ENCODE results near the gene KRTAP2-3. TPM values are rescaled to one million over a fixed set of nuclear protein-coding genes. Genes with fewer than 3 reads are reported as not detected.

KRTAP2-3 gene
- total RNA-seq, 2 donors from 2014 or later, result not detected

DNA sequence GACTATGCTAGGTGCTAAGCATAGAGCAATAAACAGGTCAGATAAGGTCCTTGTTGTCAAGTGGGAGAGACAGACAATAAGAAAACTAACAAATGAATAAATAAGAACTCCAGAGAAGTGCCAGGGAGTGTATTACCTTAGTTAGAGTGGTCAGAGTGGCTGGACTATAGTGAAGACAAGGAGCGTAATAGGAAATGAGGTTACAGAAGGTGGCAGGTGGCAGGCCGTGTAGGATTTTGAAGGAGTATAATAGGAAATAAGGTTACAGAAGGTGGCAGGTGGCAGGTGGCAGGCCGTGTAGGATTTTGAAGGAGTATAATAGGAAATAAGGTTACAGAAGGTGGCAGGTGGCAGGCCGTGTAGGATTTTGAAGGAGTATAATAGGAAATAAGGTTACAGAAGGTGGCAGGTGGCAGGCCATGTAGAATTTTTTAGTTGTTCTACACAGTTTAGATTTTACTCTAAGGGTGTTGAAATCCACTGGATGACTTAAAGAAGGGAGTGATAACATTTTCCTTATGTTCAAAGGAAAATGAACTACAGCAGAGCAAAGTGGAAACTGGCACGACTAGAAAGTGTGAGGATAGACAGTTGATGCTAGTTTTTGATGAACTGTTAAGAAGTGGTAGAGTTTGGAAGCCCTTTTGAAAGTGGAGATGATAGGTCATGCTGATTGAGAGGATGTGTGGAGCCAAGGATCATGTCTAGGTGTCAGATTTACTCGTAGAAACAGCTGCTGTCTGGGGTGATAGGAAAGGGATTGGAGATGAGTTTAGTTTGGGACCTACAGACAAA is 47.4 kb downstream of the KRTAP2-3 start:
- no peak overlapping the region for H3K9ac ChIP-seq (ENCODE audit: extremely low read depth, low read length, poor library complexity, severe bottlenecking)
- Mint-ChIP-seq H3K36me3 (ENCODE audit: low read depth) (no peaks in the 10 kb centered on the region), H3K27ac (no peak overlapping the region), H3K9me3 (no peaks in the 10 kb centered on the region), H3K4me1 (peaks cover 21% of the 10 kb centered on the region), H3K27me3 (ENCODE audit: insufficient read depth) (no peaks in the 10 kb centered on the region), H3K4me3 (no peak overlapping the region)
- H3K27ac ChIP-seq (ENCODE audit: low read depth, low read length), result no peak overlapping the region
- H3K27me3 ChIP-seq (ENCODE audit: control insufficient read depth, insufficient read depth, low read length, poor library complexity, severe bottlenecking), result no peaks in the 10 kb centered on the region
- H3K36me3 ChIP-seq (ENCODE audit: control insufficient read depth, insufficient read depth, low read length), result no peaks in the 10 kb centered on the region
- H3K9me3 ChIP-seq (ENCODE audit: control insufficient read depth, low read length), result no peaks in the 10 kb centered on the region
- TF ChIP-seq CTCF (conservative IDR thresholded peaks at IDR 0.05), result no peak
- H3K4me3 ChIP-seq (ENCODE audit: low read length), result no peak overlapping the region
- 89 to 100% methylated on average over 5 to 6 of the region's 6 CpGs for WGBS, 2 experiments (ENCODE audit: insufficient coverage in 1 of 2, insufficient read length in 1 of 2)
- H3K4me1 ChIP-seq (ENCODE audit: control insufficient read depth, insufficient read depth, low read length), result peaks cover 8% of the 10 kb centered on the region
- DNase-seq, result no peak

DNA sequence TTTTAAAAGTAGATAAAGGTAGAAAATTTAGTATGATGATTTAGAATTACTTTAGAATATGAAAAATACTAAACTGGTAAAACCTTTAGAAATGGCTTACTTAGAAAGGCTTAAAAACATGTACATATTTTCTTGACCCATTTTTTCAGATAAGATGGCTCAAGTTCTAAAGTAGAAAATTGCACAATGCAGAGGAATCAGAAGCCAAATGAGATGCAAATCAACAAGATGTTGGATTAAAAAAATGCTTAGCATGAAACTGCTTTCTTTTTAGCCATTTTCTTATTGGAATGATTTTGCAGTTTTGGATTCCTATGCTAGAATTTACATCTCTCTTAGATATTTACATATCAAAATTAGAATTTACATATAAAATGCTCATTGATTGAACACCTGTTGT is 49.5 kb downstream of the KRTAP2-3 start:
- H3K4me1 Mint-ChIP-seq, result peaks cover 21% of the 10 kb centered on the region
- H3K36me3 Mint-ChIP-seq (ENCODE audit: low read depth), result no peaks in the 10 kb centered on the region
- H3K27ac ChIP-seq (ENCODE audit: low read depth, low read length), result no peak overlapping the region
- peaks cover 8% of the 10 kb centered on the region for H3K4me1 ChIP-seq (ENCODE audit: control insufficient read depth, insufficient read depth, low read length)
- H3K9me3 ChIP-seq (ENCODE audit: control insufficient read depth, low read length), result no peaks in the 10 kb centered on the region
- no peak overlapping the region for H3K4me3 Mint-ChIP-seq
- no peak for DNase-seq
- no peak overlapping the region for H3K4me3 ChIP-seq (ENCODE audit: low read length)
- no peaks in the 10 kb centered on the region for H3K27me3 Mint-ChIP-seq (ENCODE audit: insufficient read depth)
- TF ChIP-seq CTCF (conservative IDR thresholded peaks at IDR 0.05), result no peak
- H3K27ac Mint-ChIP-seq, result no peak overlapping the region
- H3K27me3 ChIP-seq (ENCODE audit: control insufficient read depth, insufficient read depth, low read length, poor library complexity, severe bottlenecking), result no peaks in the 10 kb centered on the region
- H3K36me3 ChIP-seq (ENCODE audit: control insufficient read depth, insufficient read depth, low read length), result no peaks in the 10 kb centered on the region
- H3K9ac ChIP-seq (ENCODE audit: extremely low read depth, low read length, poor library complexity, severe bottlenecking), result no peak overlapping the region
- H3K9me3 Mint-ChIP-seq, result no peaks in the 10 kb centered on the region

- no peak overlapping the region for H3K27ac ChIP-seq (ENCODE audit: low read depth, low read length)
- Mint-ChIP-seq H3K4me1 (peaks cover 21% of the 10 kb centered on the region), H3K4me3 (no peak overlapping the region), H3K36me3 (ENCODE audit: low read depth) (no peaks in the 10 kb centered on the region), H3K9me3 (no peaks in the 10 kb centered on the region), H3K27me3 (ENCODE audit: insufficient read depth) (no peaks in the 10 kb centered on the region), H3K27ac (no peak overlapping the region)
- no peaks in the 10 kb centered on the region for H3K27me3 ChIP-seq (ENCODE audit: control insufficient read depth, insufficient read depth, low read length, poor library complexity, severe bottlenecking)
- H3K9ac ChIP-seq (ENCODE audit: extremely low read depth, low read length, poor library complexity, severe bottlenecking), result no peak overlapping the region
- no peak for DNase-seq
- WGBS, 2 experiments (ENCODE audit: insufficient coverage in 1 of 2, insufficient read length in 1 of 2), result 88% methylated on average over 1 of the region's 1 CpG; no CpG with 5 or more reads in 1 of the 2 experiments
- H3K4me3 ChIP-seq (ENCODE audit: low read length), result peak overlapping the region; percentile 16
- no peaks in the 10 kb centered on the region for H3K9me3 ChIP-seq (ENCODE audit: control insufficient read depth, low read length)
- TF ChIP-seq CTCF (conservative IDR thresholded peaks at IDR 0.05), result no peak
- H3K36me3 ChIP-seq (ENCODE audit: control insufficient read depth, insufficient read depth, low read length), result no peaks in the 10 kb centered on the region
- peaks cover 8% of the 10 kb centered on the region for H3K4me1 ChIP-seq (ENCODE audit: control insufficient read depth, insufficient read depth, low read length)
These were observed 50.0 kb downstream of the KRTAP2-3 start for GRCh38 chr17:41009936-41010335.

Measured in endodermal cell (in vitro differentiated cells).